HCEC 1CT (cell line): ENCODE measurements around the gene TLL1.
A peak's percentile ranks its signal among the peaks of the same experiment; 100 is the strongest.

ENCODE experiments used
- DNase-seq: peaks from one replicate; pipeline ENCODE4 v3.0.0-alpha.2; 2017

The TLL1 gene

GRCh38 chr4:165982934-165983333 is 109.9 kb downstream of the TLL1 start:
- no peak for DNase-seq

DNA sequence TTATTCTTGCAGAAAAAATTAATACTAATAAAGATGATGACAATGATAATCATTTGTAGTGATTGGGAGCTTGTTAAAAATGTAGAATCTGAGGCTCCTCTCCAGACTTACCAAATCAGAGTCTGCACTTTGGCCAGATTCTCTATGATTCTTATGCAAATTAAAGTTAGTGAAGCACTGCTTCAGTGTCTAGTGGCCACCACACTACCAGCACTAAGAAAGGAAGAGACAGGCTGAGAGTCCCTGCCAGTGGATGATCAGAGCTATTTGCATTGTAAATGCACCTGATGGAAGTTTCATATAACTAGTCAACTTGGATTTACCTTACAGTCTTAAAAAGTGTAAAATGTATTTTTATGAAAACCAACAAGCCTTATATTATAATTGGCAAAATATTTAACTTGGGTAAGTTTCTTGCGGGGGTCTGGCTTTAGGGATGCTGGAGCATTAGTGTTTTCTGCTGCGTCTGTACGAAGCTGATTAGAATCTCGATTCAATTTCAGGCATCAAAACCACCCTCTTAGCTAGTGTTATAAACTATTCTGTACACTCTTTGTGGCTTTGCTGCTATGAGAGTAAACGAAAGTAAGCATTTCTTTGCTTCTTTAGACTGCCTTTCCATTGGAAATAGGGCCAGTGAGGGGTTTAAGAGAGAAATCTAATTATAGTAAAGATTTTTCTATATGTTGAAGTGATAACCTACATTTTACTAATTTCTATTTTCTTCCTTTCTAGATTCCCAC is 114.1 kb downstream of the TLL1 start:
- no peak for DNase-seq

- peak; percentile 22 for DNase-seq
Measured at GRCh38 chr4:165991325-165992180, 118.5 kb downstream of the TLL1 start.

GRCh38 chr4:165992283-165992682 is 119.2 kb downstream of the TLL1 start:
- DNase-seq = no peak

DNA sequence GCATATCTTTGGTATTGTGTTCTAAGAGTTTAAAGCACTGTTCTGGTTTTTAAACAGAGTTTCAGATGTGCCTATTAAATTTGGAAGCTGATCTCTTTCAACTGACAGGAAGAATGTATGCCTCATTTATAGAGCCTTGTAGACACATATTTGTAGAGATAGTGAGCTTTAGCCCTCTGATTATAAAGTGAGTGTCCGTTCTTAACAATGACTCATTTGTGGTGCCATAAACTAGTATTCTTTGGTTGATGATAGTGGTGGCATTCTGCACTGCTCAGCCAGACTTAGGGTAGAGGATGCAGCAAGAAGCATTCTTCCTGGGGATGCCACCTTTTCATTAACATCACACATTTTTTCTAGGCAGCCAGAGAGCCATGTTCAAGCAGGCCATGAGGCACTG is 121.7 kb downstream of the TLL1 start:
- DNase-seq = peak; percentile 13

- no peak for DNase-seq
Measured at GRCh38 chr4:166003811-166004210, 130.8 kb downstream of the TLL1 start.

DNA sequence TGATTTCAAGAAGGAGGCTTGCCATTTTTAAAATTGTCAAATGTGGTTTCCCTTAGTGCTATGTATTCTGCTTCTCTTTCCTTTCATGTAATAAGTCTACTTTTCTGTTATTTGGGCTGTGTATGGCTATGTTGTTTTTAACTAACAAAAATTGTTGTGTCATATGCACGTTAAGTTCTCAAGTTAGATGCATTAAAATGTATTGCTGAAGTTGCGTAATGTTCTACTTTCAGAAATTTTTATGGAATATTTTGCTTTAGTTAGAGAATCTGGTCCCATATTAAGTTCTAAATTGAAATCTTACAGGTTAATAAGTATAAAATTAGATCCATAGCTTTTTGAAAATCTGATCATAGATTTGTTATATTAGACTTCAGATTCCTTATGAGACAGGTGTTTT is 133.2 kb downstream of the TLL1 start:
- no peak for DNase-seq

DNA sequence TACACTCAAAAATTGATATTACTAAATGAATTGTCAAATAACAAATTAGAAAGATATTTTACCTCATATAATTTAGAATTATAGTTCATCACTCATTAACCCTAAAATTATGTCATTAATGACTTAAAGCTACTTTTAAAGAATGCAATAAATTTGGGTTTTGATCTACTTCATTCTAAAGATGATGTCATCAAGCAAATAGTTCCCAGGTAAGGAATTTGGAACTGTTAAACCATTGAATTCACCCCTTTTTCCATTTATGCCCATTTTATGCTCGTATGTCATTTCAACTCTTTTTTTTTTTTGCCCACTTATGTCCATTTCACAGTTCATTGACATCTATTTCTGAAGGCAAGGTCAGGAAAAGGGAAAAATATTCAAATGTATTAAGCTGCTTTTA is 135.5 kb downstream of the TLL1 start:
- DNase-seq = no peak

DNA sequence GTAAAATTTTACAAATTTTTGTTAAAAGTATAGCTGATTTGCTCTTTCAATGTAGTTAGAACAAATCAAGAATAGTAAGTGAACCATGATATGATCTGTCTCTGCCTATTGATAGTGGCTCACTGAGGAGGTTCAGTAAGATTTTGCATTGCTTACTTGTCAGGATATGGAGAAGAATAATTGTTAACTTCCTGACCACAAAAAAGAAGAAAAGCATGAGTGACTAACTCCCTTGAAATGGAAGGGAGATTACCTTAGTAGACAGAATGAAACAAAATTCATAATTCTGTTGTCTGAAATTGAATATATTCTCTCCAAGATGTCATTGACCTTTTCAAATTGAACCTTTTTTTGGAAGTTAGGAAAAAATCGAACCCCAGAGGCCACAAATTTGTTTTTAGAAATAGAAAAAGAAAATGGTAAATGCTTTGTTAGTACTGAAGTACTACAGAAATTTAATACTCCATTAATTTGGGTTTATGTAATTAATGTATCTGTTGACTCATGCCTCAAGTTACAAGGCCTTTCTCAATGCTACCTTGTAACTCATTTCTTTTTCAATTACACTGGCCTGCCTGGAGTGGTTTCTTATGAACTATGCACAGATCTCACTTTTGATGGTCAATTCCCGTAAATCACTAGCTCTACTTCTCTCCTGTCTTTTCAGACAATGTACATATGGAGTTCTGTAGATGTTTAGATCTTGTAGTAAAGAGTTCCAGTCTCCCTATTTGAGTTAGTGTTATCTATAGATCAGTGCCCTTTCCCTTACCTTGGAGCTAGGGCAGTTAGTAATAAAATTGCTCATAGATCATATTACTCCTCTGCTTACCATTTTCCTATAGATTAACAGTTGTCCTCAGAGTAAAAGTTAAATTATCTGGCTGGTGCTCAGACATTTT is 139.3 kb downstream of the TLL1 start:
- peak; percentile 26 for DNase-seq

DNA sequence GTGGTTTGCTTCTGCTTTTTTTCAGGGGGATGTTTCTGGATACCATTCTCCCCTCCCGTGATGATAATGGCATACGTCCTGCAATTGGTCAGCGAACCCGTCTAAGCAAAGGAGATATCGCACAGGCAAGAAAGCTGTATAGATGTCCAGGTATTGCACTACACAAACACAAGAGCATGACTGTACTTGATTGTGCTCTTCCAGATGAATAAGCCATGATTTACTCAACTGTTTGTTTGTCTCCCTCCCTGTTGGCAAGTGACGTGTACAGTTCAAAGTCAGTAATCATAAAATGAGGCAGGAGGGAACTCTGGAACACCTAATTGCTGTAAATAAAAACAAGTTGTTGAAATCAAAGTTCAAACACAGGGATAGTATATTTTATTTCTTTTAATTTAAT is 141.4 kb downstream of the TLL1 start:
- DNase-seq = peak; percentile 5

GRCh38 chr4:166017804-166018203 is 144.8 kb downstream of the TLL1 start:
- DNase-seq = peak; percentile 15

- DNase-seq = no peak
Measured at GRCh38 chr4:166019441-166020220, 146.6 kb downstream of the TLL1 start.

DNA sequence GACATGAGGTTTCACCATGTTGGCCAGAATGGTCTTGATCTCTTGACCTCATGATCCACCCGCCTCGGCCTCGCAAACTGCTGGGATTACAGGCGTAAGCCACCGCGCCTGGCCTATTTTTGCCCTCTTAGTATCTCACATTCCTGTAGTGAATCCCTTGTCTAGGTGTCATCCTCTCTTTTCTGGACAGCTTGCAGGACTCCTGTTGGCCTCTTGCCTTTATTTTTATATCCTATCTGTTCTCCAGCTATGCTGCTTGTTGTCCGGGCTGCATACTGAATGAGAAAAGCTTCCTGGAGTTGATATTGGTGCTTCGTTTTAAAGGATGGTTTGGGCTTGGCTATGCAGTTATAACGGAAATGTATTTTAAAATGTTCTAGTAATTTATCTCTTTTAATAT is 148.6 kb downstream of the TLL1 start:
- DNase-seq = no peak

DNA sequence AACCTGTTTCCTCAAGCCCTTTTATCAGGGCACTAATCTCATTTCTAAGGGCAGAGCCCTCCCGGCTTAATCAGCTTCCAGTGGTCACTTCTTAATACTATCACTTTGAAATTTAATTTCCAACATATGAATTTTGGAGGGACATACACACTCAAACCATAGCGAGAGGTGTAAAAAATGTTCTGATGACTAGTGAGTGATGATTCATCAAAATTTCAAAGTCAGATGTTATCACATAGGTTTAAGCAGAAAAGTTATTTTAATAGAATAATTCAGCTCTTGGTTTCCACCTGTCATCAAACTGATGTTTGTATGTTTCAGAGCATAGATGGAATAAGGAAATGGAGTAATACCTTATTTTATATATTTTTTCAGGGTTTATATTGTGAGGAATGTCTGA is 161.9 kb downstream of the TLL1 start:
- no peak for DNase-seq

DNA sequence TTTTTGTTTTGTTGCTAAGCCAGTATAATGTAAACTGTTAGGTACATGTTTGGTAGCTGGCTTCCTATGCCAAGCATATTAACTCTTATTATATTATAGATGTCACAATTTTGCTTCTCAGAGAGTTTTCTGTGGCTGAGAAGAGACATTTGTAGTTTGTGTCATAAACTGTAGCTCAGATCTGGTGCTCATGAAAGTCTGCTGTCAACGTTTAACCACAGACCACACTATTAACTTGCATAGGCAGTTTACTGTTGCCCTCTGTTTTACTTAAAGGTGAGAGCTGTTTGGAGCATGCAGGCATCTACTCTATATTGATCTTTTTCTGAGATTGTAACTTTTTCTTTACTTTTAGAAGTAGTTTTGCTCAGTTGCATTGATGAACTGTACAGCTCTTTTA is 166.8 kb downstream of the TLL1 start:
- no peak for DNase-seq

DNA sequence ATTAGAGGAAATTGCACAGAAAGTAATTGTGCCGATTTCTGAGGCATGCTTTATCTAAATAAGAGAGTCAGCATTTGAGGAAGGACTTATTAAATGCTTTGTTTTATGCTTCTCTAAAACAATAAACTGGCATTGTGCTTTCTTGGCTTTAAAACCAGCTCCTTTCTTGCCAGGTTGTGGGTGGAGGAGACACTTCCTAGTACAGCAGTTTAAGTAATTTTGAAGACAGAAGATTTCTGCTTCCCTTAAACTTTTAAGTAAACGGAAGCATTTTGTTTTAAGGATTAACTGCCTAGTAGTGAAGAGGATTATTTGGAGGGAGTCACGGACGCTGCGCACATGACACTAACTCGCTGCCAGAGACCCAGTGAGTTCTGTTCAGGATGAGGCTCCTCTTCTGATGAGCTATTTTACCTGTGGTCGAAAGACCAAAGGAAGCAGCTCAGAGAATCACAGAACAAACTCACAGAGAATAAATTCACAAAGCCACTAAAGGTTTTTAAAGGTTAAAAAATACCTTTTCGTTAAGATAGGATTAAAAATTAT is 169.5 kb downstream of the TLL1 start:
- DNase-seq = no peak

DNA sequence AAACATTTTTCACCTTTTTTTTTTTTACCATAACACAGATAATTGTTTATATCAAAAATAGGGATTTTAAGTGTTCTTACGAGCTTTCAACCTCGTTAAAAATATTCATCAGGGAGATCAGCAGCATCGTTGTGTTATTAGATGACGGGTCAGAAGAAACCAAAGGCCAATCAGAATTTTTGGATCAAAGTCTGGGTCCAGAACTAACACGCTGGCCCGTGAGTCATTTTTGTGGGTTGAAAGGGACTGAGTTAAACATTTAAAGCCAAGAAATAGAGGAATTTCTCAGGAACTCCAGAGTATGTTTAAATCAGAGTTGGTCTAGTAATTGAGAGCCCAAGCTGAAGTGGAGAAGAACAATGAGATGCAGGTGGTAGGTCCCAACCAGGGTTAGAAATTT is 170.8 kb downstream of the TLL1 start:
- no peak for DNase-seq

GRCh38 chr4:166044871-166045270 is 171.8 kb downstream of the TLL1 start:
- DNase-seq = no peak

DNA sequence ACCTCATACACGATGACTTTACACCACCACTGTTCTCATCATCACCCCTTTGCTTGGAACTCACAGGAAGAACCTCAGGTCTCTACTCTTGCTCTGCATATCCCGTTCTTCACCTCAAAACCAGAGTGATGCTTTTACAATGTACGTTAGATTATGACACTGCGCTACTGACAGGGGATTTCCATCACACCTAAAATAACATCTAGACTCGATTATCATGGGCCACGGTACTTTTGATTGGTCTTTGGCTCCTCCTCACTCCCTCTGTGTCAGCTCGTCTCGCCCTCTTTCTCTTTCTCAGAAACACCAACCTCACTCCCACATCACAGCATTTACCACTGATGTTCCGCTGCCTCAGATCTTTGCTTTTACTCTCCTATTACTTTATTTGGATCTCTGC is 172.4 kb downstream of the TLL1 start:
- DNase-seq = no peak

DNA sequence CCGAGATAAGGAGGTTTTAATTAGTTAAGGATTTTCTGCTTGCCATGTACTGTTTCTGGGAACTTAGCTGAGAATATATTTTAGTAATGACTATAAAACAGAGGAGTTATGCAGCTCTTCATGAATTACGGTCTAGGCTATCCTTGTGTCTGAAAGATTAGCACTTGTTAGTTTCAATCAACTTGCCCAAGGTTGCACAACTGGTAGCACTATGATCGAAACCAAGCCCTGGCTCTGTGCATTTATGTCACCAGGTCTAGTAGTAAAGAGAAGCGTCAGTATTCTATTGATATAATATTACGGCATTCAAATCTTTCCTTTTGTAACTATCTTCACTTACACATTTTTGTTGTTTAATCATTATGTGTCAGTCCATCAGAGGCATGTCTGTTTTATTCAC is 176.0 kb downstream of the TLL1 start:
- DNase-seq = no peak

- DNase-seq = no peak
Measured at GRCh38 chr4:166064721-166065120, 191.7 kb downstream of the TLL1 start.

GRCh38 chr4:166065324-166065723 is 192.3 kb downstream of the TLL1 start:
- DNase-seq = no peak
